ENCODE measurements around the gene PLSCR4. TPM values are rescaled to one million over a fixed set of nuclear protein-coding genes. Genes with fewer than 3 reads are reported as not detected.

PLSCR4 gene
- total RNA-seq, 1 experiment from 2014 or later, result 9.1 TPM

- ChIA-PET POLR2A (no interaction called here), CTCF (no interaction called here)
- Mint-ChIP-seq H3K9me3 (ENCODE audit: unreplicated experiment) (no peaks in the 10 kb centered on the region), H3K27ac (ENCODE audit: unreplicated experiment) (no peak overlapping the region), H3K36me3 (ENCODE audit: insufficient read depth, unreplicated experiment) (peaks cover 5% of the 10 kb centered on the region), H3K4me3 (ENCODE audit: unreplicated experiment) (no peak overlapping the region), H3K4me1 (ENCODE audit: low read depth, unreplicated experiment) (peaks cover 9% of the 10 kb centered on the region), H3K27me3 (ENCODE audit: insufficient read depth, unreplicated experiment) (no peaks in the 10 kb centered on the region)
- DNase-seq, result no peak
- peaks cover 12% of the 10 kb centered on the region for H3K4me1 ChIP-seq
- no peaks in the 10 kb centered on the region for H3K27me3 ChIP-seq (replicated peaks; ENCODE audit: control insufficient read depth, insufficient read depth, low read length)
- BruUV-seq (replicated peaks), result no TSS peak
- no peak overlapping the region for H3K4me3 ChIP-seq (ENCODE audit: low read depth, low read length)
- TF ChIP-seq CTCF (IDR thresholded peaks at IDR 0.05; ENCODE audit: insufficient read depth in 1 of 2, low read depth in 1 of 2, low read length in 1 of 2, severe bottlenecking in 1 of 2, unreplicated experiment in 1 of 2), result no peak
- peaks cover 1% of the 10 kb centered on the region; the same call in 1 of the 2 replicates for H3K36me3 ChIP-seq (ENCODE audit: control insufficient read depth, insufficient read depth, low read length)
- intact Hi-C loops (cut with micrococcal nuclease; ENCODE audit: unreplicated experiment), result no loop called here
- no peaks in the 10 kb centered on the region for H3K9me3 ChIP-seq
These were observed 98.1 kb downstream of the PLSCR4 start for GRCh38 chr3:146152834-146153233.

- Histone ChIP-seq H3K36me3 (ENCODE audit: control insufficient read depth, insufficient read depth, low read length) (peaks cover 1% of the 10 kb centered on the region; the same call in 1 of the 2 replicates), H3K9me3 (no peaks in the 10 kb centered on the region), H3K4me1 (no peaks in the 10 kb centered on the region), H3K4me3 (ENCODE audit: low read depth, low read length) (no peak overlapping the region), H3K27me3 (replicated peaks; ENCODE audit: control insufficient read depth, insufficient read depth, low read length) (no peaks in the 10 kb centered on the region)
- H3K4me1 Mint-ChIP-seq (ENCODE audit: low read depth, unreplicated experiment), result no peaks in the 10 kb centered on the region
- CTCF ChIA-PET, result no interaction called here
- H3K9me3 Mint-ChIP-seq (ENCODE audit: unreplicated experiment), result no peaks in the 10 kb centered on the region
- DNase-seq, result no peak
- POLR2A ChIA-PET, result interaction anchor here (1.0 kb wide), 1 partner anchor 12 kb away, joined by 3 read pairs; the partner anchor contains the start of gene PLOD2
- H3K27me3 Mint-ChIP-seq (ENCODE audit: insufficient read depth, unreplicated experiment), result no peaks in the 10 kb centered on the region
- intact Hi-C loops (cut with micrococcal nuclease; ENCODE audit: unreplicated experiment), result no loop called here
- H3K36me3 Mint-ChIP-seq (ENCODE audit: insufficient read depth, unreplicated experiment), result peaks cover 5% of the 10 kb centered on the region
- no peak overlapping the region for H3K27ac Mint-ChIP-seq (ENCODE audit: unreplicated experiment)
- H3K4me3 Mint-ChIP-seq (ENCODE audit: unreplicated experiment), result no peak overlapping the region
- TF ChIP-seq CTCF (IDR thresholded peaks at IDR 0.05; ENCODE audit: insufficient read depth in 1 of 2, low read depth in 1 of 2, low read length in 1 of 2, severe bottlenecking in 1 of 2, unreplicated experiment in 1 of 2), result peak in 1 of 2 experiments; percentile 13
- BruUV-seq (replicated peaks), result no TSS peak
These were observed 102.4 kb downstream of the PLSCR4 start for GRCh38 chr3:146148468-146148931.

- Mint-ChIP-seq H3K27ac (ENCODE audit: unreplicated experiment) (no peak overlapping the region), H3K4me3 (ENCODE audit: unreplicated experiment) (no peak overlapping the region), H3K36me3 (ENCODE audit: insufficient read depth, unreplicated experiment) (no peaks in the 10 kb centered on the region), H3K27me3 (ENCODE audit: insufficient read depth, unreplicated experiment) (no peaks in the 10 kb centered on the region), H3K9me3 (ENCODE audit: unreplicated experiment) (no peaks in the 10 kb centered on the region), H3K4me1 (ENCODE audit: low read depth, unreplicated experiment) (no peaks in the 10 kb centered on the region)
- no TSS peak for BruUV-seq (replicated peaks)
- Histone ChIP-seq H3K4me3 (ENCODE audit: low read depth, low read length) (no peak overlapping the region), H3K36me3 (ENCODE audit: control insufficient read depth, insufficient read depth, low read length) (no peaks in the 10 kb centered on the region), H3K27me3 (replicated peaks; ENCODE audit: control insufficient read depth, insufficient read depth, low read length) (no peaks in the 10 kb centered on the region), H3K9me3 (no peaks in the 10 kb centered on the region), H3K4me1 (no peaks in the 10 kb centered on the region)
- ChIA-PET POLR2A (no interaction called here), CTCF (no interaction called here)
- DNase-seq, result no peak
- TF ChIP-seq CTCF (IDR thresholded peaks at IDR 0.05; ENCODE audit: insufficient read depth in 1 of 2, low read depth in 1 of 2, low read length in 1 of 2, severe bottlenecking in 1 of 2, unreplicated experiment in 1 of 2), result no peak
- intact Hi-C loops (cut with micrococcal nuclease; ENCODE audit: unreplicated experiment), result no loop called here
These were observed 105.3 kb downstream of the PLSCR4 start for GRCh38 chr3:146145642-146146041.
